ENCODE data around the gene WEE1. TPM values are rescaled to one million over a fixed set of nuclear protein-coding genes. Genes with fewer than 3 reads are reported as not detected.

Gene WEE1
- total RNA-seq, 1 donor from 2014 or later: 37.8 TPM

GRCh38 chr11:9566561-9567063 is 6.9 kb upstream of the WEE1 start:
- peak; percentile 40 for DNase-seq (ENCODE audit: low read depth)

DNA sequence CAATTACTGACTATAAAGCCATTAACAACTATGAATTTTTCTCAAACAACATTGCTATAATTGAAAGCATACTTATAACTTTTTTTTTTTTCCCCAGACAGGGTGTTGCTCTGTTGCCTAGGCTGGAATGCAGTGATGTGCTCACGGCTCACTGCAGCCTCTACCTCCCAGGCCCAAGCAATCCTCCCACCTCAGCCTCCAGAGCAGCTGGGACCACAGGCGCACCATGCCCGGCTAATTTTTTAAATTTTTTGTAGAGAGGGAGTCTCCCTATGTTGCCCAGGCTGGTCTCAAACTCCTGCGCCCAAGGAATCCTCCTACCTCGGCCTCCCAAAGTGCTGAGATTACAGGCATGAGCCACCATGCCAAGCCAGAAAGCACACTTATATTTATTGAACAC is 6.1 kb upstream of the WEE1 start:
- no peak for DNase-seq (ENCODE audit: low read depth)

- peak; percentile 43 for DNase-seq (ENCODE audit: low read depth)
Measured at GRCh38 chr11:9568161-9568853, 5.2 kb upstream of the WEE1 start.

DNA sequence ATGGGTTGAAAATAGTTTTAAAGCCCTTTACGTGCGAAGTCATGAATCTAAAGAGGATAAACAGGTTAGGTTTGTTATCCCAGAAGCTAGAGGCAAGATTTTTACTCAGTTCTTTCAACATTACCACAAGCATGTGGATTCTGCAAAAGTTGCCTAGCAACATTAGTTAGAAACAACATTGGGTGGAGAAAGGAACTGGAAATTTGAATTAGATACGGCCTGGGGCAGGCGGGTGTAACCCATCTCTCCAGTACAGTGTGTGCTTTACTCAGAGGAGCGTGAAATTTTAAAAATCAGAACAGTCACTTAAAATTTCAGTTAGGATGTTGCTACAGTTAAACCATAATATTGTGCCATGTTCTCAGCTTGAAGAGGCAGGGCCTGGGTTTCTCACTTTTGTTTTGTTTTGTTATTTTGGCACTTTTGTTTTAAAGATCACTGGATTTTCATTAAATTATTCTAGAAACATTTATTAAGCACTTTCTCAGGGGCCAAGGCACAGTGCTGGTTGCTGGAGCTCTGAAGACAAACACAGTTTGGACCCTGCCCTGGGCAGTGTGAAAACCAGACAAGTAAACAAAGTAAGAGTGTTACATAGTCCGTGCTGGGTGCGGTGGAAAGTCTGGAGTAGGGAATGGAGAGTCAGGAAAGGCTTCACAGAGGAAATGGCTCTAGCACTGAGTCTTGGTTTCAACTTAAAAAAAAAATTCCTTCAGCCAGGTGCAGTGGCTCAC is 4.4 kb upstream of the WEE1 start:
- DNase-seq (ENCODE audit: low read depth): peak; percentile 100

- DNase-seq (ENCODE audit: low read depth): no peak
Measured at GRCh38 chr11:9569588-9570164, 3.8 kb upstream of the WEE1 start.

GRCh38 chr11:9570313-9571025 is 3.0 kb upstream of the WEE1 start:
- DNase-seq (ENCODE audit: low read depth): no peak

DNA sequence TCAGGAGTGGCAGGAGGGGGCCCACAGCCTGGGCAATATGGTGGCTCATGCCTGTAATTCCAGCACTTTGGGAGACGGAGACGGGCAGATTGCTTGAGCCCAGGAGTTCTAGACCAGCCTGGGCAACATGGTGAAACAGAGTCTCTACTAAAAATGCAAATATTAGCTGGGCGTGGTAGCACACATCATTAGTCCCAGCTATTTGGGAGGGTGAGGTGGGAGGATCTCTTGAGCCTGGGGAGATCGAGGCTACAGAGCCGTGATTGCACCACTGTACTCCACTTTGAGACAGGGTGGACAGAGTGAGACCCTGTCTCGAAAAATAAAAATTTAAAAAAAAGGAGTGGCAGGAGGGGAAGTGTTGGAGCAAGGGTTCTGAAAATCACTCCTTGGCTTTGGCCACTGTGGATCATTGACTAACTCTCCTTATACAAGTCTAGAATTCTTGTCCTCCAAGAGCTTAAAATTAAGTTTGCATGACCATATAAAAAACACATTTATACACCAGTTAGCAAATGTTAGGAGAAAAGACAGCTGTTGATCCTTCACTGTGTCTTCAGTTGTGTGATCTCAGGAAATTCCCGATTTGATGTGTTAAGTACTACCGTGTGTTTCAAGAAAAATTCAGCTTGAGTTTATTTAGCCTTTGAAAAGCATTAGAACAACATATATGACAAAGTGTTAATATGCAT is 2.3 kb upstream of the WEE1 start:
- DNase-seq (ENCODE audit: low read depth): no peak

GRCh38 chr11:9571763-9572115 is 1.7 kb upstream of the WEE1 start:
- no peak for DNase-seq (ENCODE audit: low read depth)

GRCh38 chr11:9573775-9574621 is 528 bp downstream of the WEE1 start:
- no peak for DNase-seq (ENCODE audit: low read depth)

DNA sequence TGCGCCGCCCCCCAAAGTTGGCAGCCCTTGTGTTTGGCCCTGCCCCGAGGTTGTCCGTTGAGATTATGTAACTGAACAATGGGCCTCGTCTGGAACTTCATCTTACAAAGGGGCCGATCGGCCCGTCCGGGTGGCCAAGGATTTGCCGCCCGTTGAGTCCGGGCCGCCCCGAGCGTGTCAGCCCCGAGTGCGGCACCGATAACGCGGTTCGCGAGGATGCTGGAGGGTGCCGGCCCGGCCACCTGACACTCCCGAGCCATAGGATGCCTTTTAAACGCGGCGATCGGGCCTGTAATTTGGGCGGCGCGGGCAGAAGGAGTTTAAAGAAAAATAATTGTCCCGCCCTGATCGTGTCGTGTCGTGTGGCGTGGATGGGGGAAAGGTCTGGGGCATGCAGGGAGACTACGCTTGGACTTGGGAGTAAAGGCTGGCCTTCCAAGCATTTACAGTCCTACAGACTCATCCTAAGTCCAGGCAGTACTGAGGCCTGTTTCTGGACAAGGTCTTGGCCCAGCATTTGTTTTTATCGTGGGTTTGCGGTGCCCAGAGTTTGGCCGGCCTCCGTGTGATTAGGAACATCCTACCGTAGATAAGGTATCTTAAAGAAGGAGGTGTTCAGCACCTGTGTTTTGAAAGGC is 1.3 kb downstream of the WEE1 start:
- DNase-seq (ENCODE audit: low read depth): no peak

GRCh38 chr11:9575260-9576240 is 2.1 kb downstream of the WEE1 start:
- DNase-seq (ENCODE audit: low read depth): peak; percentile 90

- no peak for DNase-seq (ENCODE audit: low read depth)
Measured at GRCh38 chr11:9576701-9577381, 3.4 kb downstream of the WEE1 start.

GRCh38 chr11:9577556-9577955 is 4.1 kb downstream of the WEE1 start:
- DNase-seq (ENCODE audit: low read depth): peak; percentile 62

GRCh38 chr11:9580894-9581293 is 7.4 kb downstream of the WEE1 start:
- no peak for DNase-seq (ENCODE audit: low read depth)

DNA sequence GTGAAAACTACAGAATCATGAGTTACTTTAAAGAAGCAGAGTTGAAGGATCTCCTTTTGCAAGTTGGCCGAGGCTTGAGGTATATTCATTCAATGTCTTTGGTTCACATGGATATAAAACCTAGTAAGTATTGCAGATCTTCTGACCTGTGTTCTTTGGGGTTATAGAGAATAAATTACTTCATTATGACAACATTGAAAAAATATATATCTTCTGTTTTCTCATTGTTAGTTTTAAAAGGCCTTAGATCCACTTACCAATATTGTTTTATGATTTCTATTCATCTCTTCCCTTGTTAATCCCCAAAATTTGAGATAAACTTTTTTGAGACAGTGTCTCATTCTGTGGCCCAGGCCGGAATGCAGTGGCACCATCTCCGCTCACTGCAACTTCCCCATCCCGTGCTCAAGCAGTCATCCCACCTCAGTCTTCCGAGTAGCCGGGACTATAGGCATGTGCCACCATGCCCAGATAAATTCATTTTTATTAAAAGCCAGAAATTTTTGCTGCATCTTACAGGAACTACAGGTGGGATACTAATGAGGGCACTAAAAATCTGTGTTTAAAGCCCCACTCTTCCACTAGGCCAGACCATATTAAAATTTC is 8.2 kb downstream of the WEE1 start:
- DNase-seq (ENCODE audit: low read depth): no peak

DNA sequence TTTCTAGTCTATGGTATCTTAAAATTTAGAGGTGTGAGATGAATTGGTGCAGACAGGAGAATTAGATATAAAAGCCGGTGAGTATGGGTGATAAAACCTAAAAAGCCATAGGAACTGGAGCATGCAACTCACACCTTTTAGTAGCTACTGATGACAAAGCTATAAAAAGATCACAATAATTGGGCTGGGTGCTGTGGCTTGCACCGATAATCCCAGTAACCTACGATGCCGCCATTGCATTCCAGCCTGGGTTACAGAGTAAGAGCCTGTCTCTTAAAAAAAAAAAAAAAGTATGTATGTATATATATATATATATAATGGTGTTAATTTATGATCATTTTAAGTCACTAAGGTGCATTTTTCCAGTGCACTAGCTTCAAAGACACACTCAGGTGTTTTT is 17.2 kb downstream of the WEE1 start:
- no peak for DNase-seq (ENCODE audit: low read depth)

GRCh38 chr11:9594267-9595046 is 21.0 kb downstream of the WEE1 start:
- no peak for DNase-seq (ENCODE audit: low read depth)
